ENCODE results near the gene LRRC42. TPM values are rescaled to one million over a fixed set of nuclear protein-coding genes. Genes with fewer than 3 reads are reported as not detected.

The LRRC42 gene
- total RNA-seq, 1 experiment from 2014 or later, result 78.7 TPM

DNA sequence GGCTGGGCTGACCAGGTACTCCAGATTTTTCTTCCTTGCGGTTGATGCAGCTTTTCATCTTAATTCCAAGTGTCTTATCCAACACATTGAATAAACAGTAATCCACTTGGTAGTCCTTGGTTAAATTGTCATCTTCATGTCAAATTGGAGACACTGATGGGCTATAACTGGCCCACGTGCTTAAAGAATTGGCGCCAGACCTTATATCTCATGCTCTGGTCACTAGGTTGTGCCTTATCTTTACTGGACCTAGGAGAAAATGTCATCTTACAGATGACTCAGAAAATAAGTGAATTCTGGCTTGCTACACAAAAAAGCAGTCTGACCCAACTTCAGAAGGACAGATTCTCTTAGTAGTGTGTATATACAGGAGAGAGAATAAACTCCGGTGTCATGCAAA lies 16.2 kb downstream of the LRRC42 start:
- H3K9me2 ChIP-seq (ENCODE audit: insufficient read depth), result no peaks in the 10 kb centered on the region
- CTCF ChIA-PET, result no interaction called here
- H3K36me3 ChIP-seq (ENCODE audit: low read depth), result peaks cover 35% of the 10 kb centered on the region

DNA sequence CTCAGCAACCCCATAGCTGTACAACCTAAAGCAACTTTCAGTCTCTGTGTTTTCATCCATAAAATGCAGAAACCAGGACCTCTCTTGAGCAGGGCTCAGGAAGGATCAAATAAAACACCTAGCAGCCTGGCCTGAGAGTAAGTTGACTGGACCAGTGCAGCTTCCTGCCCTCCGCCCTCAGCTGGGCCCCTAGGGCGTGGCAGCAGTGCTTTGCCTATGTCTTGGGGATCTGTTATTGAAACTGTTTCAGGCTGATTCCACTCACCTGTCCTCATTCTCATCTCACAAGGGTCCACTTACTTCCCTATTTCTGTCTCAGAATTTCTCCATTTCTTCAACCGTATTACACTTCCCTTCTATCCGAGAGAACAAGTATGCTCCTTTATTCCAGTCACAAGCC lies 17.3 kb downstream of the LRRC42 start:
- Histone ChIP-seq H3K27ac (no peak overlapping the region), H3K4me1 (replicated peaks; ENCODE audit: insufficient read depth) (no peaks in the 10 kb centered on the region), H2AFZ (no peak overlapping the region), H4K20me1 (ENCODE audit: insufficient read depth) (peaks cover 3% of the 10 kb centered on the region; the same call in 1 of the 2 replicates), H3K27me3 (ENCODE audit: insufficient read depth, low read depth) (no peaks in the 10 kb centered on the region), H3K4me2 (no peak overlapping the region), H3K79me2 (ENCODE audit: low read depth) (no peaks in the 10 kb centered on the region), H3K4me3 (no peak overlapping the region), H3K36me3 (ENCODE audit: low read depth) (peaks cover 38% of the 10 kb centered on the region), H3F3A (ENCODE audit: insufficient read depth, low read depth) (0 out of 2 replicates have a peak, but pooled peaks cover 3% of the 10 kb centered on the region), H3K9me3 (ENCODE audit: insufficient read depth, low read depth) (no peaks in the 10 kb centered on the region), H3K9me2 (ENCODE audit: insufficient read depth) (no peaks in the 10 kb centered on the region)
- POLR2A ChIA-PET (ENCODE audit: unreplicated experiment), result no interaction called here
- DNase-seq, result no peak
- no TSS peak for BruUV-seq (replicated peaks)
- TF ChIP-seq EZH2 (IDR thresholded peaks at IDR 0.05; ENCODE audit: low read depth), result no peak
- TF ChIP-seq, protein P1, sequence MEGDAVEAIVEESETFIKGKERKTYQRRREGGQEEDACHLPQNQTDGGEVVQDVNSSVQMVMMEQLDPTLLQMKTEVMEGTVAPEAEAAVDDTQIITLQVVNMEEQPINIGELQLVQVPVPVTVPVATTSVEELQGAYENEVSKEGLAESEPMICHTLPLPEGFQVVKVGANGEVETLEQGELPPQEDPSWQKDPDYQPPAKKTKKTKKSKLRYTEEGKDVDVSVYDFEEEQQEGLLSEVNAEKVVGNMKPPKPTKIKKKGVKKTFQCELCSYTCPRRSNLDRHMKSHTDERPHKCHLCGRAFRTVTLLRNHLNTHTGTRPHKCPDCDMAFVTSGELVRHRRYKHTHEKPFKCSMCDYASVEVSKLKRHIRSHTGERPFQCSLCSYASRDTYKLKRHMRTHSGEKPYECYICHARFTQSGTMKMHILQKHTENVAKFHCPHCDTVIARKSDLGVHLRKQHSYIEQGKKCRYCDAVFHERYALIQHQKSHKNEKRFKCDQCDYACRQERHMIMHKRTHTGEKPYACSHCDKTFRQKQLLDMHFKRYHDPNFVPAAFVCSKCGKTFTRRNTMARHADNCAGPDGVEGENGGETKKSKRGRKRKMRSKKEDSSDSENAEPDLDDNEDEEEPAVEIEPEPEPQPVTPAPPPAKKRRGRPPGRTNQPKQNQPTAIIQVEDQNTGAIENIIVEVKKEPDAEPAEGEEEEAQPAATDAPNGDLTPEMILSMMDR (conservative IDR thresholded peaks at IDR 0.05), result no peak
- intact Hi-C loops (cut with micrococcal nuclease; ENCODE audit: unreplicated experiment), result no loop called here
- CTCF ChIA-PET, result no interaction called here

More for the DNA sequence above, 16.2 kb downstream of the LRRC42 start:
- H3F3A ChIP-seq (ENCODE audit: insufficient read depth, low read depth), result peaks cover 10% of the 10 kb centered on the region
- no peak overlapping the region for H3K4me2 ChIP-seq
- intact Hi-C loops (cut with micrococcal nuclease; ENCODE audit: unreplicated experiment), result no loop called here
- BruUV-seq (replicated peaks), result no TSS peak
- POLR2A ChIA-PET (ENCODE audit: unreplicated experiment), result no interaction called here
- H3K4me1 ChIP-seq (replicated peaks; ENCODE audit: insufficient read depth), result peaks cover 9% of the 10 kb centered on the region
- no peaks in the 10 kb centered on the region for H3K9me3 ChIP-seq (ENCODE audit: insufficient read depth, low read depth)
- no peaks in the 10 kb centered on the region for H3K79me2 ChIP-seq (ENCODE audit: low read depth)
- H3K4me3 ChIP-seq, result no peak overlapping the region
- TF ChIP-seq, protein P1 (conservative IDR thresholded peaks at IDR 0.05), result no peak
- no peak for TF ChIP-seq EZH2 (IDR thresholded peaks at IDR 0.05; ENCODE audit: low read depth)
- H4K20me1 ChIP-seq (ENCODE audit: insufficient read depth), result 0 out of 2 replicates have a peak, but pooled peaks cover 3% of the 10 kb centered on the region
- no peaks in the 10 kb centered on the region for H3K27me3 ChIP-seq (ENCODE audit: insufficient read depth, low read depth)
- H2AFZ ChIP-seq, result no peak overlapping the region
- no peak overlapping the region for H3K27ac ChIP-seq
- no peak for DNase-seq

GRCh38 chr1:53964109-53964508 lies 18.0 kb downstream of the LRRC42 start:
- Histone ChIP-seq H2AFZ (no peak overlapping the region), H3K79me2 (ENCODE audit: low read depth) (no peaks in the 10 kb centered on the region), H4K20me1 (ENCODE audit: insufficient read depth) (peaks cover 3% of the 10 kb centered on the region; the same call in 1 of the 2 replicates), H3K9me3 (ENCODE audit: insufficient read depth, low read depth) (no peaks in the 10 kb centered on the region), H3K4me1 (replicated peaks; ENCODE audit: insufficient read depth) (no peaks in the 10 kb centered on the region), H3K27ac (no peak overlapping the region), H3K9me2 (ENCODE audit: insufficient read depth) (no peaks in the 10 kb centered on the region), H3K4me2 (no peak overlapping the region), H3K27me3 (ENCODE audit: insufficient read depth, low read depth) (no peaks in the 10 kb centered on the region), H3K4me3 (no peak overlapping the region), H3F3A (ENCODE audit: insufficient read depth, low read depth) (0 out of 2 replicates have a peak, but pooled peaks cover 3% of the 10 kb centered on the region), H3K36me3 (ENCODE audit: low read depth) (peaks cover 42% of the 10 kb centered on the region)
- TSS peak; percentile 2 for BruUV-seq (replicated peaks)
- TF ChIP-seq, protein P1 (conservative IDR thresholded peaks at IDR 0.05), result no peak
- TF ChIP-seq EZH2 (IDR thresholded peaks at IDR 0.05; ENCODE audit: low read depth), result no peak
- ChIA-PET POLR2A (ENCODE audit: unreplicated experiment) (no interaction called here), CTCF (no interaction called here)
- intact Hi-C loops (cut with micrococcal nuclease; ENCODE audit: unreplicated experiment), result no loop called here
- DNase-seq, result no peak

All from PC-9 (cell line).